Cardiac muscle cell (in vitro differentiated cells and primary cell): ENCODE measurements around the gene HDAC6. TPM values are rescaled to one million over a fixed set of nuclear protein-coding genes. Genes with fewer than 3 reads are reported as not detected.

Source experiments
- DNase-seq, 2 donors: peaks; one replicate each; pipeline versions ENCODE4 v3.0.0 to v3.0.0-alpha.2; 2010 to 2017; ENCODE audit warnings: low read depth in 1 of 2, low spot score in 1 of 2
- H3K27ac ChIP-seq: fragments of 200-600 bp; sonication (generic); 2 replicates; pipeline ENCODE4 v1.5.1; 2016
- H3K27me3 ChIP-seq: fragments of 200-600 bp; sonication (generic); 2 replicates; pipeline ENCODE4 v1.6.0; 2016; ENCODE audit warnings: control low read depth
- H3K36me3 ChIP-seq: fragments of 200-600 bp; sonication (generic); 2 replicates; pipeline ENCODE4 v1.5.1; 2016; ENCODE audit warnings: control low read depth
- H3K4me1 ChIP-seq: fragments of 200-600 bp; sonication (generic); 2 replicates; pipeline ENCODE4 v1.8.1; 2017; ENCODE audit warnings: low read depth, mild to moderate bottlenecking, mixed run types
- H3K4me3 ChIP-seq: fragments of 200-600 bp; sonication (generic); 2 replicates; pipeline ENCODE4 v1.5.1; 2016; ENCODE audit warnings: mild to moderate bottlenecking
- H3K9me3 ChIP-seq: fragments of 200-600 bp; sonication (generic); 2 replicates; pipeline ENCODE4 v1.5.1; 2017; ENCODE audit warnings: low read depth, mild to moderate bottlenecking, control low read depth
- CTCF ChIP-seq: IDR thresholded peaks from 2 replicates; pipeline ENCODE4 v1.5.1; 2012; ENCODE audit warnings: low read depth, mild to moderate bottlenecking, low read length
- polyA plus RNA-seq: library from polyadenylated mRNA; unstranded; fragments of >200 nt; fragmentation: Nextera tagmentation; extraction: Ambion mirVana; gene quantifications from 2 replicates; pipeline ENCODE4 v1.2.1, GENCODE V29; 2016
- total RNA-seq: library from RNA; depleted of rRNA; stranded (reverse); fragments of >200 nt; gene quantifications from 2 replicates; pipeline ENCODE4 v1.2.3, GENCODE V29; 2016

HDAC6 gene
- total and polyA plus RNA-seq, 2 experiments from 2014 or later = 114 to 162 TPM

DNA sequence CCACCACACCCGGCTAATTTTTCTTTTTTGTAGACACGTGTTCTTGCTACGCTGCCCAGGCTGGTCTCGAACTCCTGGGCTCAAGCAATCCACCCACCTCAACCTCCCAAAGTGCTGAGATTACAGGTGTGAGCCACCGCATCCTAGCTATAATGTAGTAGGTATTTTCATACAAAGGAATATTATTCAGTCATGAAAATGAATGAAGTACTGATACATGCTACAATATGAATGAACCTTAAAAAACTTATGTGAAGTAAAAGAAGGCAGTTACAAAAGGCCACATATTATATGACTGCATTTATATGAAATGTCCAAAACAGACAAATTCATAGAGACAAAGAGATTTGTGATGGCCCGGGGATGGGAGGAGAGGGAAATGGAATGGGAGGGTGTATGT is 20.2 kb upstream of the HDAC6 start:
- H3K27ac ChIP-seq = no peak overlapping the region
- no peaks in the 10 kb centered on the region for H3K36me3 ChIP-seq
- no peaks in the 10 kb centered on the region for H3K4me1 ChIP-seq
- H3K4me3 ChIP-seq = no peak overlapping the region
- DNase-seq = no peak
- no peaks in the 10 kb centered on the region for H3K27me3 ChIP-seq
- TF ChIP-seq CTCF = no peak
- no peaks in the 10 kb centered on the region for H3K9me3 ChIP-seq

DNA sequence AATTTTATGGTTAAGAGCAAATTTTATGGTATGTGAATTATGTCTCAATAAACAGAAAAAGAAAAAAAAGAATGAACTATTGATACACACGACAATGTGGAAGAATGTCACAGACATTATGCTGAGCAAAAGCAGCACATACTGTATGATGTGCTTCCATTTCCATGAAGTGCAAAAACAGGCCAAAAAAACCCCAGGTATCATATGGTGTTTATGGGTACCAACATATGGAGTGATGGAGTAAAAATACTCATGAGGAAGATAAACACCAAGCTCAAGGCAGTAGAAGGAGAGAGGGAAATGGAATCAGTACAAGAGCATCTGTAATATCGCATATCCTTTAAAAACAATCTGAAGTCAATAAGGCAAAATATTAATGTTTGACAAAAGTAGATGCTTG is 19.7 kb upstream of the HDAC6 start:
- DNase-seq = no peak
- Histone ChIP-seq H3K4me3 (no peak overlapping the region), H3K9me3 (no peaks in the 10 kb centered on the region), H3K27ac (no peak overlapping the region), H3K36me3 (no peaks in the 10 kb centered on the region), H3K27me3 (no peaks in the 10 kb centered on the region), H3K4me1 (no peaks in the 10 kb centered on the region)
- no peak for TF ChIP-seq CTCF

GRCh38 chrX:48782795-48783194 is 19.1 kb upstream of the HDAC6 start:
- Histone ChIP-seq H3K27ac (no peak overlapping the region), H3K36me3 (no peaks in the 10 kb centered on the region), H3K27me3 (no peaks in the 10 kb centered on the region), H3K4me1 (no peaks in the 10 kb centered on the region), H3K4me3 (no peak overlapping the region), H3K9me3 (no peaks in the 10 kb centered on the region)
- no peak for DNase-seq
- no peak for TF ChIP-seq CTCF

DNA sequence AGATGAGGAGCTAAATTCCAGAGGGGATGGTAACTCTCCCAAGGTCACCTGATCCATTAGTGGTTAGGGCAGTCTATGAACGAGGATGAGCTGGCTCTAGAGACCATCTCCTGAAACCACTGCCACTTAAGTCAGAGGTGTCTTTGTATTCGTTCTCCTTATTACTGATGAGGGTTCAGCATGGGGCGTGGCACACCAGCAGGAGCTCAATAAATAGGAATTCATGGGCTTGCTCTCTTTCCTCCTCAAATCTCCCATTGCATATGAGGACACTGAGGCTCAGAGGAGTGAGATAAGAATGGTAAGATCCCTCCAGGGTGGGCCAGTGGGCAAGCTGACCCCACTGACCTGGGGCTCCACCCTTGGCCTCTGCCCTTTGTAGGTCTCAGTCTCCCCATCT is 17.1 kb upstream of the HDAC6 start:
- Histone ChIP-seq H3K4me1 (no peaks in the 10 kb centered on the region), H3K27me3 (no peaks in the 10 kb centered on the region)
- TF ChIP-seq CTCF = no peak

DNA sequence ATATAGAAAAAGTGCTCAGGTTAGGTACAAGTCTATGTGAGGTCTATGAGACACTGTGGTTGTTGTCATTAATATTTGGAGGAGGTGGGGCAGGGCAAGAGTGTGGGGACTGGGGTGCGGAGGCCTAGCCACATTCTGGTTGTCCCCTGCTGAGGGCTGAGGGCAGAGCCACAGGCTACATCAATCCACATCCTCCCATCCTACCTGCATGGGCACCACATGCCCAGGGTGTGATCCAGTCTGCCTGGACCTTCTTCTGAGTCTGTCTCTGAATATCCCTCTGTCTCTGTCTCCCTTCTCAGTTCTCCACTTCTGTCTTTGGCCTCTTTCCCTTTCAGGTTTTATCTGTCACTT is 16.7 kb upstream of the HDAC6 start:
- H3K4me3 ChIP-seq = no peak overlapping the region
- no peak for DNase-seq
- no peaks in the 10 kb centered on the region for H3K4me1 ChIP-seq
- H3K27ac ChIP-seq = no peak overlapping the region
- H3K9me3 ChIP-seq = no peaks in the 10 kb centered on the region
- no peak for TF ChIP-seq CTCF
- no peaks in the 10 kb centered on the region for H3K36me3 ChIP-seq
- H3K27me3 ChIP-seq = no peaks in the 10 kb centered on the region

More for the DNA sequence above, 17.1 kb upstream of the HDAC6 start:
- H3K9me3 ChIP-seq = no peaks in the 10 kb centered on the region
- H3K4me3 ChIP-seq = no peak overlapping the region
- DNase-seq = no peak
- H3K36me3 ChIP-seq = no peaks in the 10 kb centered on the region
- H3K27ac ChIP-seq = no peak overlapping the region
